K562 (cell line): Measurements from ENCODE around the gene PRR7. TPM values are rescaled to one million over a fixed set of nuclear protein-coding genes. Genes with fewer than 3 reads are reported as not detected.

Experiments
- ATAC-seq: fragments of 200-7000 bp; cut with Tn5 transposase; 3 replicates; pipeline ENCODE4 v1.9.1; 2020; ENCODE audit warnings: moderate library complexity
- BruUV-seq: library from RNA; stranded (reverse); fragments of 400-500 nt; replicated peaks from 2 replicates; lab custom pipeline; 2021; lab: Mats Ljungman, UMichigan
- CTCF ChIA-PET: fragments of 300-600 bp; formaldehyde crosslinking; extraction: SDS; loops from one replicate; lab custom pipeline; 2021; ENCODE audit warnings: low intra/inter-chr PET ratio; lab: Yijun Ruan, JAX
- POLR2A ChIA-PET: fragments of 300-600, 350-650 bp; sonication (Branson Sonifier 250); formaldehyde crosslinking; extraction: SDS; loops from one replicate; lab custom pipeline; 2021; ENCODE audit warnings: antibody characterized with exemption, inconsistent platforms; lab: Yijun Ruan, JAX
- DNase-seq, 4 experiments: peaks; one replicate each; pipeline versions ENCODE4 v3.0.0 to v3.0.0-alpha.2; 2011 to 2018; ENCODE audit warnings: low spot score in 3 of 4, mixed read lengths in 3 of 4; ENCODE audit errors: extremely low read depth in 1 of 4
- FAIRE-seq: peaks from 2 replicates; lab custom pipeline; 2011; peaks lifted over from hg19 to GRCh38; lab: Jason Lieb, UNC
- H2AFZ ChIP-seq: 2 replicates; pipeline ENCODE4 v1.6.0; 2011; ENCODE audit warnings: low read depth, low read length, control low read depth, inconsistent platforms
- H3K27ac ChIP-seq: fragments of 200-600 bp; 3 replicates; pipeline ENCODE4 v1.8.0; 2011; ENCODE audit warnings: low read depth, mild to moderate bottlenecking, control low read depth, inconsistent platforms, low read length, moderate library complexity, mixed read lengths; ENCODE audit errors: extremely low read depth
- H3K27me3 ChIP-seq, 2 experiments: fragments of 300-600 bp in 1 of 2; 2 replicates in 1 of 2; 3 replicates in 1 of 2; pipeline versions ENCODE4 v1.6.0 to v1.8.0; 2011; ENCODE audit warnings: inconsistent platforms in 2 of 2, low read length in 2 of 2, mild to moderate bottlenecking in 1 of 2, mixed read lengths in 1 of 2, moderate library complexity in 1 of 2; ENCODE audit not compliant: control insufficient read depth in 2 of 2, insufficient read depth in 2 of 2
- H3K36me3 ChIP-seq: fragments of 300-600 bp; 3 replicates; pipeline ENCODE4 v1.8.0; 2011; ENCODE audit warnings: mild to moderate bottlenecking, low read length, inconsistent platforms; ENCODE audit not compliant: control insufficient read depth, insufficient read depth
- H3K4me1 ChIP-seq, 2 experiments: fragments of 200-600 bp in 1 of 2; replicated peaks in 1 of 2; 2 replicates in 1 of 2; 3 replicates in 1 of 2; pipeline versions ENCODE4 v1.5.1 to v1.8.0; 2011; ENCODE audit warnings: inconsistent platforms in 2 of 2, low read length in 2 of 2, mild to moderate bottlenecking in 1 of 2, mixed read lengths in 1 of 2, moderate library complexity in 1 of 2; ENCODE audit not compliant: control insufficient read depth in 2 of 2, insufficient read depth in 2 of 2
- H3K4me2 ChIP-seq: 2 replicates; pipeline ENCODE4 v1.6.1; 2011; ENCODE audit warnings: low read length, control low read depth, inconsistent platforms, mixed read lengths; ENCODE audit not compliant: insufficient read depth
- H3K4me3 ChIP-seq: fragments of 200-600 bp; sonication (generic), shearing (Covaris generic); 2 replicates; pipeline ENCODE4 v1.5.1; 2016; ENCODE audit warnings: control low read depth, inconsistent platforms
- H3K79me2 ChIP-seq: fragments of 200-600 bp; 3 replicates; pipeline ENCODE4 v1.8.0; 2011; ENCODE audit warnings: low read length, inconsistent platforms; ENCODE audit not compliant: control insufficient read depth, insufficient read depth
- H3K9ac ChIP-seq, 2 experiments: 2 replicates each; pipeline versions ENCODE4 v1.6.0 to v1.6.1; 2011; ENCODE audit warnings: low read depth in 2 of 2, low read length in 2 of 2, control low read depth in 1 of 2, inconsistent platforms in 1 of 2, mild to moderate bottlenecking in 1 of 2, mixed read lengths in 1 of 2; ENCODE audit not compliant: insufficient read depth in 1 of 2
- H3K9me1 ChIP-seq: one replicate; pipeline ENCODE4 v1.6.0; 2011; ENCODE audit warnings: inconsistent platforms, mild to moderate bottlenecking, low read length, moderate library complexity; ENCODE audit not compliant: control insufficient read depth, insufficient read depth
- H3K9me3 ChIP-seq: replicated peaks from 2 replicates; pipeline ENCODE4 v1.5.1; 2011; ENCODE audit warnings: low read depth, low read length, inconsistent platforms; ENCODE audit not compliant: control insufficient read depth, insufficient read depth
- H4K20me1 ChIP-seq: replicated peaks from 2 replicates; pipeline ENCODE4 v1.6.1; 2011; ENCODE audit warnings: low read length, inconsistent platforms, mixed read lengths; ENCODE audit not compliant: control insufficient read depth, insufficient read depth
- AFF1 ChIP-seq, 2 experiments: fragments of 450-650 bp; IDR thresholded peaks; 2 replicates each; pipeline ENCODE4 v1.6.1; 2018; ENCODE audit warnings: mild to moderate bottlenecking in 2 of 2, low read depth in 1 of 2; ENCODE audit not compliant: partially characterized antibody in 2 of 2
- BRF1 ChIP-seq: IDR thresholded peaks from 3 replicates; pipeline ENCODE4 v1.6.1; 2011; ENCODE audit warnings: borderline replicate concordance, mild to moderate bottlenecking; ENCODE audit not compliant: insufficient read length; ENCODE audit errors: extremely low read depth
- CC2D1A ChIP-seq: fragments of 450-650 bp; IDR thresholded peaks from 2 replicates; pipeline ENCODE4 v1.6.1; 2017; ENCODE audit warnings: mild to moderate bottlenecking
- FOS ChIP-seq: IDR thresholded peaks from 3 replicates; pipeline ENCODE4 v1.6.1; 2011; ENCODE audit not compliant: insufficient read length; ENCODE audit errors: extremely low read depth
- LCOR ChIP-seq: sonication (generic); formaldehyde crosslinking; IDR thresholded peaks from 2 replicates; pipeline ENCODE4 v1.8.0; 2022; ENCODE audit warnings: mild to moderate bottlenecking, missing genetic modification reagents
- MTA1 ChIP-seq: fragments of 450-650 bp; IDR thresholded peaks from 2 replicates; pipeline ENCODE4 v1.6.1; 2017; ENCODE audit warnings: borderline replicate concordance
- NFIX ChIP-seq: fragments of 250-450 bp; sonication (Bioruptor Pico); IDR thresholded peaks from 2 replicates; pipeline ENCODE4 v1.4.0; 2020; ENCODE audit warnings: low read depth, mild to moderate bottlenecking, moderate library complexity
- PHB ChIP-seq: fragments of 250-450 bp; sonication (Bioruptor Pico); IDR thresholded peaks from 2 replicates; pipeline ENCODE4 v1.5.0; 2021
- RB1 ChIP-seq: fragments of 450-650 bp; IDR thresholded peaks from 2 replicates; pipeline ENCODE4 v1.6.1; 2017; ENCODE audit warnings: low read depth, mild to moderate bottlenecking
- SMARCA4 ChIP-seq: fragments of 450-650 bp; IDR thresholded peaks from 2 replicates; pipeline ENCODE4 v1.6.1; 2016
- THRA ChIP-seq: fragments of 450-650 bp; IDR thresholded peaks from 2 replicates; pipeline ENCODE4 v1.6.1; 2017; ENCODE audit warnings: mild to moderate bottlenecking, moderate library complexity
- XRCC5 ChIP-seq: fragments of 200-400 bp; formaldehyde crosslinking; IDR thresholded peaks from 2 replicates; pipeline ENCODE4 v1.6.1; 2017; ENCODE audit warnings: low read depth, mild to moderate bottlenecking, low read length
- ZHX1 ChIP-seq: fragments of 150-350 bp; conservative IDR thresholded peaks from 2 replicates; pipeline ENCODE4 v1.6.1; 2014; ENCODE audit warnings: low read length
- WGBS: fragments of 100-300 bp; shearing (Covaris generic); methylation state at CpG from one replicate; pipeline ENCODE4 v1.1.6; 2016; ENCODE audit warnings: low coverage, mixed read lengths; ENCODE audit not compliant: insufficient coverage; ENCODE audit errors: missing lambda C conversion rate; 5-methylcytosine and 5-hydroxymethylcytosine counted together
- in situ Hi-C: fragments of 300-500 bp; cut with MboI; formaldehyde crosslinking; loops from 4 replicates; pipeline ENCODE4 v1.15.0; 2018; ENCODE audit warnings: inconsistent platforms, mixed read lengths
- intact Hi-C: fragments of 100-400 bp; cut with micrococcal nuclease; formaldehyde crosslinking; loops from 2 replicates; pipeline ENCODE4 v1.14.2; 2022
- polyA plus RNA-seq, 8 experiments: library from polyadenylated mRNA; depleted of rRNA in 4 of 8; stranded (reverse) in 5 of 8; unstranded in 3 of 8; fragments of >200 nt; fragmentation: Nextera tagmentation in 2 of 8; fragmentation: Illumina TruSeq in 1 of 8; extraction: Ambion mirVana in 2 of 8; extraction: Trizol in 1 of 8; gene quantifications; 2 replicates each; pipeline versions ENCODE4 v1.2.1 to v1.2.3, GENCODE V29; 2011 to 2014; ENCODE audit warnings: inconsistent platforms in 1 of 8, missing spikeins in 1 of 8
- total RNA-seq, 7 experiments: library from RNA; depleted of rRNA in 6 of 7; stranded (reverse); fragments of >200 nt in 6 of 7; fragmentation: Illumina TruSeq in 2 of 7; extraction: Trizol in 2 of 7; gene quantifications; 2 replicates each; pipeline versions ENCODE4 v1.2.1 to v1.2.3, GENCODE V29; 2011 to 2021; ENCODE audit warnings: low replicate concordance in 1 of 7

The PRR7 gene
- total and polyA plus RNA-seq, 9 of the 15 experiments (the other 6 are each of a cell fraction or from before 2014, with no cell fraction given): 0.80 to 11.3 (median 10.4) TPM; not detected in 4

- Histone ChIP-seq H3K9ac (peak overlapping the region in 1 of 2 experiments; percentile 77; a peak in 1 of 4 replicates), H4K20me1 (no peaks in the 10 kb centered on the region; the same call in 1 of the 2 replicates), H3K27me3 (no peaks in the 10 kb centered on the region), H2AFZ (peak overlapping the region; percentile 71), H3K27ac (peak overlapping the region; percentile 24; the same call in 1 of the 3 replicates), H3K79me2 (peaks cover 19% of the 10 kb centered on the region), H3K4me3 (no peak overlapping the region), H3K9me1 (no peaks in the 10 kb centered on the region), H3K9me3 (no peaks in the 10 kb centered on the region), H3K4me1 (peaks cover 25 to 75% of the 10 kb centered on the region in 2 experiments), H3K4me2 (peak overlapping the region; percentile 50; the same call in 1 of the 2 replicates), H3K36me3 (peaks cover 9% of the 10 kb centered on the region; the same call in 2 of the 3 replicates)
- BruUV-seq: no TSS peak
- CTCF ChIA-PET: interaction anchor here (0.6 to 2.4 kb wide), 5 partner anchors 9 to 369 kb away, joined by 3 to 19 read pairs (median 3); no protein-coding TSS in a partner anchor
- DNase-seq: peak; percentile 68 to 91 (median 75)
- in situ Hi-C loops: no loop called here
- WGBS: 14% methylated on average over 10 of the region's 10 CpGs
- POLR2A ChIA-PET: interaction anchor here (0.7 to 2.1 kb wide), 5 partner anchors 8 to 99 kb away, joined by 3 to 5 read pairs (median 4); partner anchors contain the start of gene B4GALT7
- FAIRE-seq: peak; percentile 93
- intact Hi-C loops: loop anchor here (1.0 to 2.0 kb wide), 2 partner anchors 10 to 96 kb away; no protein-coding TSS in a partner anchor
- ATAC-seq: peak; percentile 52
- no peak for TF ChIP-seq ZHX1
- peak; percentile 69 for TF ChIP-seq CC2D1A
- TF ChIP-seq THRA: no peak
- TF ChIP-seq XRCC5: peak; percentile 61; the same call in 1 of the 2 replicates
- TF ChIP-seq BRF1: no peak
- peak; percentile 53 for TF ChIP-seq RB1
- no peak for TF ChIP-seq AFF1 (IDR thresholded peaks at IDR 0.05; ENCODE audit: low read depth in 1 of 2, partially characterized antibody in 2 of 2)
- no peak for TF ChIP-seq PHB (CRISPR knock-in tag)
- TF ChIP-seq NFIX (CRISPR knock-in tag): no peak
- no peak for TF ChIP-seq FOS
- no peak for TF ChIP-seq MTA1
- TF ChIP-seq SMARCA4: 0 out of 2 replicates have a peak, but pooled peaks have one; percentile 24
- 0 out of 2 replicates have a peak, but pooled peaks have one; percentile 19 for TF ChIP-seq LCOR
These were observed 54.3 kb downstream of the PRR7 start for GRCh38 chr5:177500685-177501522.
